ENCODE results near the gene MIS12. TPM values are rescaled to one million over a fixed set of nuclear protein-coding genes. Genes with fewer than 3 reads are reported as not detected.

The MIS12 gene
- total RNA-seq, 4 donors from 2014 or later = 9.1 to 45.3 (median 19.3) TPM

GRCh38 chr17:5478992-5479391 lies 7.4 kb upstream of the MIS12 start:
- no peak for ATAC-seq

GRCh38 chr17:5480962-5481361 lies 5.4 kb upstream of the MIS12 start:
- peaks cover 10 to 12% of the 10 kb centered on the region in 2 donors for H3K4me1 ChIP-seq

More at GRCh38 chr17:5478992-5479391, 7.4 kb upstream of the MIS12 start:
- no peaks in the 10 kb centered on the region for H3K4me1 ChIP-seq
- DNase-seq = no peak
- H3K9me3 ChIP-seq = no peaks in the 10 kb centered on the region
- peak overlapping the region in 1 of 4 donors; percentile 4 for H3K27ac ChIP-seq
- in situ Hi-C loops (cut with MboI; ENCODE audit: low sequenced_read_pairs in 4 of 4) = no loop called here
- TF ChIP-seq CTCF (IDR thresholded peaks at IDR 0.05 in 4 of 5, conservative IDR thresholded peaks at IDR 0.05 in 1 of 5) (no peak), POLR2A (IDR thresholded peaks at IDR 0.05) (no peak)
- intact Hi-C loops (cut with DNase I; ENCODE audit: low total_unique reads) = no loop called here
- no peak overlapping the region for H3K4me3 ChIP-seq
- H3K36me3 ChIP-seq = peaks cover 6 to 87% of the 10 kb centered on the region in 2 donors
- no peaks in the 10 kb centered on the region for H3K27me3 ChIP-seq

GRCh38 chr17:5481451-5481850 lies 4.9 kb upstream of the MIS12 start:
- Histone ChIP-seq H3K4me1 (peaks cover 10 to 12% of the 10 kb centered on the region in 2 donors), H3K9me3 (no peaks in the 10 kb centered on the region), H3K27me3 (no peaks in the 10 kb centered on the region), H3K4me3 (no peak overlapping the region), H3K36me3 (peaks cover 6 to 85% of the 10 kb centered on the region in 2 donors), H3K27ac (no peak overlapping the region)
- no peak for DNase-seq
- no peak for TF ChIP-seq POLR2A (IDR thresholded peaks at IDR 0.05)
- TF ChIP-seq CTCF (IDR thresholded peaks at IDR 0.05 in 4 of 5, conservative IDR thresholded peaks at IDR 0.05 in 1 of 5) = no peak
- in situ Hi-C loops (cut with MboI; ENCODE audit: low sequenced_read_pairs in 4 of 4) = no loop called here
- intact Hi-C loops (cut with DNase I; ENCODE audit: low total_unique reads) = loop anchor here (10.0 kb wide), 2 partner anchors 1173 to 1847 kb away; partner anchors contain the start of genes C17orf100, CTNS, MED31 and SHPK
- no peak for ATAC-seq

More at GRCh38 chr17:5480962-5481361, 5.4 kb upstream of the MIS12 start:
- H3K9me3 ChIP-seq = no peaks in the 10 kb centered on the region
- peaks cover 6 to 89% of the 10 kb centered on the region in 2 donors for H3K36me3 ChIP-seq
- no peak overlapping the region for H3K4me3 ChIP-seq
- no peak for ATAC-seq
- H3K27ac ChIP-seq = no peak overlapping the region
- TF ChIP-seq CTCF (IDR thresholded peaks at IDR 0.05 in 4 of 5, conservative IDR thresholded peaks at IDR 0.05 in 1 of 5) (no peak), POLR2A (IDR thresholded peaks at IDR 0.05) (no peak)
- intact Hi-C loops (cut with DNase I; ENCODE audit: low total_unique reads) (loop anchor here (10.0 kb wide), 2 partner anchors 1174 to 1846 kb away; partner anchors contain the start of genes C17orf100, CTNS, MED31 and SHPK), in situ Hi-C loops (cut with MboI; ENCODE audit: low sequenced_read_pairs in 4 of 4) (no loop called here)
- DNase-seq = no peak
- H3K27me3 ChIP-seq = no peaks in the 10 kb centered on the region

- peaks cover 19 to 22% of the 10 kb centered on the region in 2 donors for H3K4me1 ChIP-seq
- TF ChIP-seq POLR2A (IDR thresholded peaks at IDR 0.05) (peak in 1 of 2 donors; percentile 44), CTCF (IDR thresholded peaks at IDR 0.05 in 4 of 5, conservative IDR thresholded peaks at IDR 0.05 in 1 of 5) (no peak)
- intact Hi-C loops (cut with DNase I; ENCODE audit: low total_unique reads) = loop anchor here (1.0 to 10.0 kb wide), 6 partner anchors 16 to 1851 kb away; partner anchors contain the start of genes C17orf100, CTNS, MED31 and NUP88
- ATAC-seq (peak; percentile 4 to 6), DNase-seq (no peak)
- H3K27ac ChIP-seq = peak within 1 kb of the TSS; percentile 92 to 98 (median 97)
- no peaks in the 10 kb centered on the region for H3K27me3 ChIP-seq
- H3K36me3 ChIP-seq = peaks cover 0 to 64% of the 10 kb centered on the region in 2 donors
- H3K9me3 ChIP-seq = no peaks in the 10 kb centered on the region
- in situ Hi-C loops (cut with MboI; ENCODE audit: low sequenced_read_pairs in 4 of 4) = no loop called here
- peak within 1 kb of the TSS; percentile 81 to 98 (median 88) for H3K4me3 ChIP-seq
Measured at GRCh38 chr17:5485270-5486205, 828 bp upstream of the MIS12 start, which contains the start of gene DERL2. TSS of gene DERL2 (minus strand) at chr17:5486178. CDS start at chr17:5486161, 17 bp downstream.
